Measurements from ENCODE around the gene RCC2.
"Not testable (repeated sequence)": the region's sequence is repeated elsewhere in the genome, so short reads cannot be mapped to it uniquely, and the experiment has no call there.

The RCC2 gene

GRCh38 chr1:17439250-17440073, at the start of gene RCC2:
TSS of gene RCC2 (minus strand) at chr1:17439677. CDS start at chr1:17438514, 1,163 bp downstream.
- peak within 1 kb of the TSS; percentile 96 for H3K27ac ChIP-seq
- TF ChIP-seq CTCF (conservative IDR thresholded peaks at IDR 0.05): peak; percentile 50
- TF ChIP-seq ZFX (IDR thresholded peaks at IDR 0.05): no peak

GRCh38 chr1:17486242-17486641, 46.8 kb upstream of the RCC2 start:
- no peak for TF ChIP-seq ZFX (IDR thresholded peaks at IDR 0.05)
- no peak for TF ChIP-seq CTCF (conservative IDR thresholded peaks at IDR 0.05)
- no peak overlapping the region for H3K27ac ChIP-seq

GRCh38 chr1:17485281-17485680, 45.8 kb upstream of the RCC2 start:
- TF ChIP-seq ZFX (IDR thresholded peaks at IDR 0.05) (no peak), CTCF (conservative IDR thresholded peaks at IDR 0.05) (peak; percentile 15)
- no peak overlapping the region for H3K27ac ChIP-seq

- H3K27ac ChIP-seq: not testable (repeated sequence)
These were observed 42.5 kb upstream of the RCC2 start for GRCh38 chr1:17481981-17482380.

- no peak overlapping the region for H3K27ac ChIP-seq
- no peak for TF ChIP-seq CTCF (conservative IDR thresholded peaks at IDR 0.05)
These were observed 41.4 kb upstream of the RCC2 start for GRCh38 chr1:17480846-17481245.

- TF ChIP-seq ZFX (IDR thresholded peaks at IDR 0.05): no peak
- TF ChIP-seq CTCF (conservative IDR thresholded peaks at IDR 0.05): no peak
These were observed 36.3 kb upstream of the RCC2 start for GRCh38 chr1:17475752-17476151.

GRCh38 chr1:17474836-17475555, 35.5 kb upstream of the RCC2 start:
- H3K27ac ChIP-seq: not testable (repeated sequence)

More at GRCh38 chr1:17475752-17476151, 36.3 kb upstream of the RCC2 start:
- no peak overlapping the region for H3K27ac ChIP-seq

- TF ChIP-seq ZFX (IDR thresholded peaks at IDR 0.05) (no peak), CTCF (conservative IDR thresholded peaks at IDR 0.05) (no peak)
These were observed 33.3 kb upstream of the RCC2 start for GRCh38 chr1:17472814-17473213.

More at GRCh38 chr1:17472814-17473213, 33.3 kb upstream of the RCC2 start:
- no peak overlapping the region for H3K27ac ChIP-seq

Data from C4-2B (cell line).